ENCODE data around the gene BCKDHA. TPM values are rescaled to one million over a fixed set of nuclear protein-coding genes. Genes with fewer than 3 reads are reported as not detected.

BCKDHA gene
- total and polyA plus RNA-seq, 2 donors (not counting 1 experiment from before 2014, with no cell fraction given) = 11.2 to 30.7 TPM

DNA sequence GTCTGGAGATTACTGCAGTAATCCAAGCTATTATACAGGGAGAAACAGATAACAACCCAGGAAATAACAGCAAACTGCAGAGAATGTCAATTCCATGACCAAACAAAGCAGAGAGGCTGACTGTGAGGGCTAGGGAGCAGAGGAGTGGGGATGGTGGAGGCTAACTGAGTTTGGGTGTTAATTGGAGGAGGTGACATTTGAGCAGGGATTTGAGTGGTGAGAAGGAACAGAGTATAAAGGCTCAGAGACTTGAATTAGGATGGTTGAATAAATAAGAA, 39.0 kb downstream of the BCKDHA start:
- TF ChIP-seq EZH2 (IDR thresholded peaks at IDR 0.05; ENCODE audit: low read length, missing control alignments) (no peak), CTCF (conservative IDR thresholded peaks at IDR 0.05 in 1 of 2, IDR thresholded peaks at IDR 0.05 in 1 of 2; ENCODE audit: low read depth in 1 of 2, low read length in 2 of 2) (no peak)
- no peaks in the 10 kb centered on the region for H4K20me1 ChIP-seq (ENCODE audit: control insufficient read depth, extremely low read depth, insufficient read depth, low read length)
- peaks cover 3% of the 10 kb centered on the region for H3K79me2 ChIP-seq (ENCODE audit: control insufficient read depth, insufficient read depth, low read length)
- peaks cover 13% of the 10 kb centered on the region for H3K36me3 ChIP-seq (ENCODE audit: control insufficient read depth, insufficient read depth, low read length)
- H3K4me3 ChIP-seq (replicated peaks in 1 of 4; ENCODE audit: control extremely low read depth in 1 of 4, insufficient read depth in 1 of 4, low read depth in 3 of 4, low read length in 4 of 4) = no peak overlapping the region
- no peaks in the 10 kb centered on the region for H3K27me3 ChIP-seq (ENCODE audit: control insufficient read depth, insufficient read depth, low read length)
- DNase-seq (ENCODE audit: low read depth in 2 of 2) = no peak
- no peaks in the 10 kb centered on the region for H3K9me3 ChIP-seq (ENCODE audit: control insufficient read depth, insufficient read depth, low read depth, low read length)
- H3K4me2 ChIP-seq (ENCODE audit: extremely low read depth, insufficient read depth, low read length) = no peak overlapping the region
- no peak overlapping the region for H2AFZ ChIP-seq (ENCODE audit: low read length)
- H3K27ac ChIP-seq (ENCODE audit: insufficient read depth, low read length) = no peak overlapping the region
- H3K9ac ChIP-seq (ENCODE audit: insufficient read depth, low read length) = no peak overlapping the region
- H3K4me1 ChIP-seq (ENCODE audit: control insufficient read depth, extremely low read depth, insufficient read depth, low read length) = no peaks in the 10 kb centered on the region

GRCh38 chr19:41437944-41438574, 40.4 kb downstream of the BCKDHA start:
- Histone ChIP-seq H3K27ac (ENCODE audit: insufficient read depth, low read length) (no peak overlapping the region), H3K4me2 (ENCODE audit: extremely low read depth, insufficient read depth, low read length) (no peak overlapping the region), H3K9ac (ENCODE audit: insufficient read depth, low read length) (no peak overlapping the region), H3K9me3 (ENCODE audit: control insufficient read depth, insufficient read depth, low read depth, low read length) (no peaks in the 10 kb centered on the region), H3K36me3 (ENCODE audit: control insufficient read depth, insufficient read depth, low read length) (peaks cover 2% of the 10 kb centered on the region), H3K79me2 (ENCODE audit: control insufficient read depth, insufficient read depth, low read length) (peaks cover 3% of the 10 kb centered on the region), H3K4me3 (replicated peaks in 1 of 4; ENCODE audit: control extremely low read depth in 1 of 4, insufficient read depth in 1 of 4, low read depth in 3 of 4, low read length in 4 of 4) (no peak overlapping the region), H4K20me1 (ENCODE audit: control insufficient read depth, extremely low read depth, insufficient read depth, low read length) (no peaks in the 10 kb centered on the region), H3K4me1 (ENCODE audit: control insufficient read depth, extremely low read depth, insufficient read depth, low read length) (no peaks in the 10 kb centered on the region), H3K27me3 (ENCODE audit: control insufficient read depth, insufficient read depth, low read length) (no peaks in the 10 kb centered on the region), H2AFZ (ENCODE audit: low read length) (no peak overlapping the region)
- DNase-seq (ENCODE audit: low read depth in 2 of 2) = no peak
- TF ChIP-seq EZH2 (IDR thresholded peaks at IDR 0.05; ENCODE audit: low read length, missing control alignments) (no peak), CTCF (conservative IDR thresholded peaks at IDR 0.05 in 1 of 2, IDR thresholded peaks at IDR 0.05 in 1 of 2; ENCODE audit: low read depth in 1 of 2, low read length in 2 of 2) (no peak)

- Histone ChIP-seq H3K4me2 (ENCODE audit: extremely low read depth, insufficient read depth, low read length) (peak within 1 kb of the TSS; percentile 99), H3K79me2 (ENCODE audit: control insufficient read depth, insufficient read depth, low read length) (peaks cover 3% of the 10 kb centered on the region), H3K27me3 (ENCODE audit: control insufficient read depth, insufficient read depth, low read length) (peaks cover 5% of the 10 kb centered on the region), H3K9me3 (ENCODE audit: control insufficient read depth, insufficient read depth, low read depth, low read length) (no peaks in the 10 kb centered on the region), H3K36me3 (ENCODE audit: control insufficient read depth, insufficient read depth, low read length) (peaks cover 2% of the 10 kb centered on the region), H3K9ac (ENCODE audit: insufficient read depth, low read length) (peak within 1 kb of the TSS; percentile 89), H3K27ac (ENCODE audit: insufficient read depth, low read length) (peak within 1 kb of the TSS; percentile 99), H2AFZ (ENCODE audit: low read length) (peak within 1 kb of the TSS; percentile 97), H4K20me1 (ENCODE audit: control insufficient read depth, extremely low read depth, insufficient read depth, low read length) (no peaks in the 10 kb centered on the region), H3K4me1 (ENCODE audit: control insufficient read depth, extremely low read depth, insufficient read depth, low read length) (no peaks in the 10 kb centered on the region), H3K4me3 (replicated peaks in 1 of 4; ENCODE audit: control extremely low read depth in 1 of 4, insufficient read depth in 1 of 4, low read depth in 3 of 4, low read length in 4 of 4) (peak within 1 kb of the TSS; percentile 84 to 98 (median 92))
- TF ChIP-seq CTCF (conservative IDR thresholded peaks at IDR 0.05 in 1 of 2, IDR thresholded peaks at IDR 0.05 in 1 of 2; ENCODE audit: low read depth in 1 of 2, low read length in 2 of 2) = peak in 1 of 2 donors; percentile 44
- no peak for TF ChIP-seq EZH2 (IDR thresholded peaks at IDR 0.05; ENCODE audit: low read length, missing control alignments)
- peak; percentile 98 for DNase-seq (ENCODE audit: low read depth in 2 of 2)
Observed at GRCh38 chr19:41439441-41440222, 42.0 kb downstream of the BCKDHA start, which contains the start of gene DMAC2. Gene DMAC2, minus strand, starts transcription at chr19:41439912. Its CDS starts 13 bp downstream, at chr19:41439899.
